NT2/D1 (cell line): ENCODE measurements around the gene USP2.

ENCODE experiments used
- DNase-seq: peaks from one replicate; pipeline ENCODE4 v3.0.0-alpha.2; 2011; ENCODE audit warnings: low read depth, low spot score
- H3K27me3 ChIP-seq: 2 replicates; pipeline ENCODE4 v1.6.0; 2011; ENCODE audit warnings: mild to moderate bottlenecking; ENCODE audit not compliant: insufficient read length, insufficient read depth
- H3K36me3 ChIP-seq: 2 replicates; pipeline ENCODE4 v1.6.1; 2011; ENCODE audit warnings: mild to moderate bottlenecking, low read length, mixed read lengths; ENCODE audit not compliant: insufficient read depth, insufficient read length
- H3K4me1 ChIP-seq: 2 replicates; pipeline ENCODE4 v1.5.1; 2011; ENCODE audit not compliant: insufficient read depth, insufficient read length
- H3K4me3 ChIP-seq: 2 replicates; pipeline ENCODE4 v1.5.1; 2011; ENCODE audit warnings: low read depth; ENCODE audit not compliant: insufficient read length
- H3K9ac ChIP-seq: 2 replicates; pipeline ENCODE4 v1.6.0; 2011; ENCODE audit warnings: low read depth; ENCODE audit not compliant: insufficient read length
- H3K9me3 ChIP-seq: 2 replicates; pipeline ENCODE4 v1.5.1; 2011; ENCODE audit warnings: mild to moderate bottlenecking, low read length; ENCODE audit not compliant: insufficient read depth
- SUZ12 ChIP-seq: IDR thresholded peaks from 2 replicates; pipeline ENCODE4 v1.6.1; 2011; ENCODE audit not compliant: insufficient read length, insufficient read depth; ENCODE audit errors: extremely low read depth
- YY1 ChIP-seq: IDR thresholded peaks from 2 replicates; pipeline ENCODE4 v1.6.1; 2011; ENCODE audit not compliant: insufficient read length, insufficient read depth
- ZNF274 ChIP-seq: IDR thresholded peaks from 2 replicates; pipeline ENCODE4 v1.6.1; 2011; ENCODE audit warnings: mild to moderate bottlenecking, low read depth, low read length

USP2 gene

GRCh38 chr11:119343726-119344125 lies 37.8 kb downstream of the USP2 start:
- Histone ChIP-seq H3K4me3 (no peak overlapping the region), H3K9ac (no peak overlapping the region)
- no peak for DNase-seq

GRCh38 chr11:119342362-119343130 lies 38.9 kb downstream of the USP2 start:
- no peaks in the 10 kb centered on the region for H3K36me3 ChIP-seq
- DNase-seq, result no peak
- H3K9me3 ChIP-seq, result no peaks in the 10 kb centered on the region
- peaks cover 11% of the 10 kb centered on the region for H3K4me1 ChIP-seq
- no peak overlapping the region for H3K9ac ChIP-seq
- TF ChIP-seq YY1 (no peak), ZNF274 (no peak), SUZ12 (no peak)
- H3K4me3 ChIP-seq, result no peak overlapping the region
- peaks cover 37% of the 10 kb centered on the region for H3K27me3 ChIP-seq

More at GRCh38 chr11:119343726-119344125, 37.8 kb downstream of the USP2 start:
- no peaks in the 10 kb centered on the region for H3K9me3 ChIP-seq
- H3K27me3 ChIP-seq, result peaks cover 37% of the 10 kb centered on the region
- TF ChIP-seq SUZ12, result no peak
- no peak for TF ChIP-seq ZNF274
- TF ChIP-seq YY1, result no peak
- H3K36me3 ChIP-seq, result no peaks in the 10 kb centered on the region
- H3K4me1 ChIP-seq, result peaks cover 9% of the 10 kb centered on the region

DNA sequence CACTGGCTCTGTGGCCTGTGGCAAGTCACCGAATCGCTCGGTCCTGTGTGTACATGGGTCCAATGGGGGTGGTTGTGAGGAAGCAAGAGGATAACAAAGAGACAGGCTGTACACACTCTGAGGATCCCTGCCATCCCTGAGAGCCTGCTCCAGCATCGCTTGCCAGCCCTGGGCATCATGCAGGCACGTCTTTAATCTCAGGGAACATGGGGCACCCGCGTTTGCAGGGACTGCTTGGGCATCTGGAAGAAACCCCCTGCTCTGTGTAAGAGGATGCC lies 39.5 kb downstream of the USP2 start:
- H3K27me3 ChIP-seq, result peaks cover 37% of the 10 kb centered on the region
- H3K9me3 ChIP-seq, result no peaks in the 10 kb centered on the region
- H3K4me3 ChIP-seq, result no peak overlapping the region
- TF ChIP-seq ZNF274, result no peak
- TF ChIP-seq YY1, result no peak
- no peak for TF ChIP-seq SUZ12
- H3K9ac ChIP-seq, result no peak overlapping the region
- H3K4me1 ChIP-seq, result peaks cover 11% of the 10 kb centered on the region
- H3K36me3 ChIP-seq, result peaks cover under 1% of the 10 kb centered on the region
- DNase-seq, result no peak

- H3K4me1 ChIP-seq, result peaks cover 13% of the 10 kb centered on the region
- H3K9me3 ChIP-seq, result no peaks in the 10 kb centered on the region
- no peak for DNase-seq
- H3K9ac ChIP-seq, result no peak overlapping the region
- H3K36me3 ChIP-seq, result peaks cover 6% of the 10 kb centered on the region
- no peak overlapping the region for H3K4me3 ChIP-seq
- TF ChIP-seq ZNF274, result no peak
- no peak for TF ChIP-seq SUZ12
- no peak for TF ChIP-seq YY1
- peaks cover 37% of the 10 kb centered on the region for H3K27me3 ChIP-seq
These were observed 40.1 kb downstream of the USP2 start for GRCh38 chr11:119341222-119342022.

GRCh38 chr11:119340335-119341221 lies 40.9 kb downstream of the USP2 start, which contains the start of gene C1QTNF5:
TSS of gene C1QTNF5 (minus strand) at chr11:119340883. CDS start at chr11:119340397, 486 bp downstream.
- peaks cover 14% of the 10 kb centered on the region for H3K36me3 ChIP-seq
- DNase-seq, result no peak
- peaks cover 32% of the 10 kb centered on the region for H3K27me3 ChIP-seq
- H3K4me1 ChIP-seq, result peaks cover 20% of the 10 kb centered on the region
- H3K9ac ChIP-seq, result peak within 1 kb of the TSS; percentile 87
- H3K4me3 ChIP-seq, result peak within 1 kb of the TSS; percentile 50
- TF ChIP-seq YY1, result no peak
- TF ChIP-seq ZNF274, result no peak
- TF ChIP-seq SUZ12, result no peak
- no peaks in the 10 kb centered on the region for H3K9me3 ChIP-seq

DNA sequence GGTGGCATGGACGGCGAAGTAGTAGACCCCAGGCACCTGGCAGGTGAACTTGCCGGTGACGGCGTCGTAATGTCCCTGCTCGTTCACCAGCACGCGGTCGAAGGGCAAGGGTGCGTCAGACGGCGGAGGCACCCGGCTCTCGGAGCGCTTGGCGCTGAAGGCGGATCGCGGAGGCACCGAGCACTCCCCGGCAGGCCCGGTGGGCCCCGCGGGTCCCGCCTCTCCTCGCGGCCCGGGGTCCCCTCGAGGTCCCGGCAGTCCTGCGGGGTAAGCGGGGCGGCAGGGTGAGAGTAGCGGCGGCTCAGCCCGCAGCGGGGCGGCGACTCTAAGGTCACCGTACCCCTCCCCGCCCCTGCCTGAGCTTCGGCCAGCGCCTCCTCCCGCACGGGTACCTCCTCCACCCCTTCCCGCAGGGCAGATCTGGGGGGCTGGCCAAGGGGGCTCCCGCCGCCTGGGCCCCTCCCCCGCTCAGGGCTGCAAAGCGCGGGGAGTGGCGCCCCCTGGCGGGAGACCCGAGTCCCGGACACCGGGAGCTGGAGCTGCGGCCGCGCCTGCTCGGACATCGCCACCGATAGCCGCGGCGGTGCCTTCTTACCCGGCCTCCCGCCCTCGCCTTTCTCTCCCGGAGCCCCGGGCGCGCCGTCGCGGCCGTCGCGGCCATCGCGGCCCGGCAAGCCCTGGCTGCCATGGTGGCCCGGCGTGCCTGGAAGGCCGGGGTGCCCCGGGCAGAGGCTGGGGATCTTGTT lies 41.7 kb downstream of the USP2 start:
- TF ChIP-seq YY1 (no peak), ZNF274 (no peak), SUZ12 (no peak)
- H3K27me3 ChIP-seq, result peaks cover 32% of the 10 kb centered on the region
- DNase-seq, result no peak
- peak overlapping the region; percentile 87 for H3K9ac ChIP-seq
- H3K4me1 ChIP-seq, result peaks cover 27% of the 10 kb centered on the region
- H3K36me3 ChIP-seq, result peaks cover 20% of the 10 kb centered on the region
- no peaks in the 10 kb centered on the region for H3K9me3 ChIP-seq
- peak overlapping the region; percentile 50 for H3K4me3 ChIP-seq
